Measurements from ENCODE around the gene BLOC1S4. TPM values are rescaled to one million over a fixed set of nuclear protein-coding genes. Genes with fewer than 3 reads are reported as not detected.
"Not testable (repeated sequence)": the region's sequence is repeated elsewhere in the genome, so short reads cannot be mapped to it uniquely, and the experiment has no call there.

Gene BLOC1S4
- polyA plus RNA-seq, 3 donors = 4.7 to 10.8 (median 7.9) TPM

DNA sequence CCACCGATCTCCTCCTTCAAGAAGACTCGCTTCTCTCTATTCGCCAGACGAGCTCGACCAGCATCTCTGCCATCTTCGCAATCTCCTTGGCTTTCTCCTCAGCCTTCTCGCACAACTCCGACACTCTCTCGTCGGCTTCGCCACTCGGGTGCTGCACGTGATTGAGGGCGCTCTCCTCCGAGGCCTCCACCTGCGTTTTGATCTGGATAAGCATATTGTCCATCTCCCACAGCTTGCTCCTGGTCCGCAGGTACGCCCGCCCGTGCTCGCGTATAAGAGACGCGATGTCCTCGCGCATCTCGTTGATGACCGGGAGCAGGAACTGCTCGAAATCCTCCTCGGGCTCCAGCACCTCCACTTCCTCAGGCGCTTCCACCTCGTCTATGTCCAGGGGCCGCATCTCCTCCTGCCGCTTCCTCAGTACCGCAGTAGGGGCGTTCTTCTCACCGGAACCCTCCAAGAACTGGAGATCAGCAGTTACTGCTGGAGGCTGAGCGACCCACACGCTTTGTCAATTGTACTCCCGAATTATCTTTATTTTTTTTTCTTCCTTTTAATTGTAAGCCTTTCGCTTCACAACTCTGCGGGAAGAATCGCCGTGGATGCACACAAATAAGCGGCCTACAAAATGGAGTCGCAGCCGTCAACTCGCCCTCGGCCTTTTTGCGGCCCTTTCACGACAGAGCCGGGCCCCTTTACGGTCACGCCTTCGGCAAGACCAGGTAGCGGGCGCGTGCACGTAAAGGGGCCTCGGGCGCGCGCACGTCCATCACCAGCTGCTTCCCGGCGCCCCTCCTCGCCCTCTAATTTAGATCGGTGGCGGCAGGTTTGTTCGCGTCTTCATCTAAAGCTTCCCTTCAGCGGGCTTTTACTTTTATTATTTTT is 6.5 kb upstream of the BLOC1S4 start, which contains the start of gene MRFAP1L1:
MRFAP1L1 (minus strand) TSS at position 636 of the 885 bp plus-strand sequence; CDS start at position 400, 236 bp downstream.
- H3K27ac ChIP-seq (ENCODE audit: low read depth, low read length) = no peak within 1 kb of the TSS
- 0 to 1% (median 0%) methylated on average over 72 of the region's 72 CpGs for whole genome bisulfite sequencing, 3 donors

GRCh38 chr4:6710282-6710681 is 5.7 kb upstream of the BLOC1S4 start:
- WGBS, 3 donors = 11 to 13% (median 12%) methylated on average over 6 of the region's 6 CpGs

GRCh38 chr4:6710996-6711395 is 5.0 kb upstream of the BLOC1S4 start:
- H3K27ac ChIP-seq (ENCODE audit: low read depth, low read length) = no peak overlapping the region
- 64 to 80% (median 69%) methylated on average over 2 of the region's 2 CpGs for WGBS, 3 donors

More at GRCh38 chr4:6710282-6710681, 5.7 kb upstream of the BLOC1S4 start:
- H3K27ac ChIP-seq (ENCODE audit: low read depth, low read length) = no peak overlapping the region

DNA sequence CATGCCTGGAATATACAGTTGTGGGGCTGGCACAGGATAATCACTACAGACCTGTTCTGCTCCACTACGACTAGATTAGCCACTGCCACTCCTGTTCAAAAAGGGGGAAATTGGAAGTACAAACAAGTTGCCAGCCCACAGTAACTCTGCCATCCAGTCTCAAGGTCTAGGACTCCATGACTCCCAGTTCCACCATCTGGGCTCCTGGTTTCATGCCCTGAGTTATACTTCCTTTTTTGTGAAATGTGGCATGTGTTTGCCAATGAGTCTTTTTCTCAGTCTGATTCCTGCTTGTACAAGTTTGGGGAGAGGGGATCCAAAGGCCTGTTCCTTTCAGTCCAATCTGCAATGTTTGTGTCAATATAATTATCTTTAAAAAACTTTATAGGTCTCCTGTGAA is 1.0 kb upstream of the BLOC1S4 start:
- WGBS, 3 donors = 66 to 82% (median 78%) methylated on average over 1 of the region's 1 CpG

DNA sequence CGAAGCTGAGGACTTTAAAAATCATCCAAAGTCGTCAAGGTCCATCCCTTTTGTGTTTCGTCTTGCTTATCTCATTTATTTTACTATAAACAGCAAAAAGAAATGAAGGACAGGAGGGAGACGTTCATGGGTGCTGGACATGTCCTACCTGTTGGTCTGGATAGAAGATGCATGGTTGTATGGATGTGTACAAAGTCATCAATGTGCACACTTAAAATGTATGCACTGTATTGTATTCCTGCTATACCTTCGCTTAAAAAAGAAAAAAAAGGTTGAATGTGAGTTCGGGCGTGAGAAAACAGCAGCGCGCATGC is 313 bp upstream of the BLOC1S4 start:
- WGBS, 3 donors = 4 to 11% (median 9%) methylated on average over 9 of the region's 9 CpGs
- H3K27ac ChIP-seq (ENCODE audit: low read depth, low read length) = no peak overlapping the region

More for the DNA sequence above, 1.0 kb upstream of the BLOC1S4 start:
- no peak overlapping the region for H3K27ac ChIP-seq (ENCODE audit: low read depth, low read length)

- WGBS, 3 donors = 19 to 39% (median 33%) methylated on average over 7 of the region's 7 CpGs
- no peak overlapping the region for H3K27ac ChIP-seq (ENCODE audit: low read depth, low read length)
Observed at GRCh38 chr4:6716958-6717655, 1.1 kb downstream of the BLOC1S4 start.

DNA sequence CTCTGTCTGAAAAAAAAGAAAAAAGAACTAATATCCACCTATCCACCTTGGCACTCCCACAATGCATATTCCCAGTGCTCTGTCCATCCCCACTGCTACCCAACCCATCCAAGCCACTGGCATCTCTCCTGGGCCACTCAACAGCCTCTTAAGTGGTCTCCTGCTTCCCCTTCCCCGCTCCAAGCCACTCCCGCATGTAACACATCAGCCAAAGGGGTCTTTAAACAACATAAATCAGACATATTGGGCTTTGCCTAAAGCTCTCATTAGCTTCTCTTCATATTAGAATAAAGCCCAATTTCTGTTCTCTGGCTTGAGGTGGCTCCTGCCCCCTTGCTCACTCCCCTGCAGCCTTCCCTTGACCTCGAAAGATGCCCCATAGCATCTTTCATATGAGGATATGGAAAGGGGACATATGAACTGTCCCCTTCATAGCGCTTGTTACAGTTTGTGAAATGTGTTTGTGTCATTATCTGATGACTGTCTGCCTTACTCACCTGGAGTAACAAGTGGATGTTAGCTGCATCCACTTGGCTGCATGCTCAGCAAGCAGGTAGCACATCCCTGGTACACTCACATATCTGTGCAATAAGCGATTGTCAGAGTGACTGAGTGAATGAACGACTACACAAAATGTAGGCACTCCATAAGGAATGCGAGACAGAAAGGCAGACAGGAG is 3.1 kb downstream of the BLOC1S4 start:
- H3K27ac ChIP-seq (ENCODE audit: low read depth, low read length) = no peak overlapping the region
- 82 to 87% (median 83%) methylated on average over 7 of the region's 7 CpGs for WGBS, 3 donors

DNA sequence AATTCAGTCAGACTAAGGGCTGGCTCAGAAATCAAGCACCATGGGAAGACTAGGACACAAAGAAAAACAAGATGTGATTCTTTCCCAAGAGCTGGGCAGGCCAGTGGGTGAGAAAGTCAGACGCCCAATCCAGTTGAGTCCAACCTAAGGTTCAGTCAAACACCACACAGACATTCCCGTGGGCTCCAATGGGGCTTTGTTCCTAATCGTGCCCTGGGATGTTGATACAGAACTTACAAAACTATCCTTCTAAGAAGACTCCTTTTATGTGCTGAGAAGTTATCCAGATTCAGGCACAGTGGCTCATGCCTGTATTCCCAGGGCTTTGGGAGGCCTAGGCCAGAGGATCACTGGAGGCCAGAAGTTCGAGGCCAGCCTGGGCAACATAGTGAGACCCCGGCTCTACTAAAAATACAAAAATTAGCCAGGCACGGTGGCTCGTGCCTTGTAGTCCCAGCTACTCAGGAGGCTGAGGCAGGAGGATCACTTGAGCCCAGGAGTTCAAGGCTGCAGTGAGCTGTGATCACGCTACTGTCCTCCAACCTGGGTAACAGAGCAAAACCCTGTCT is 3.7 kb downstream of the BLOC1S4 start:
- H3K27ac ChIP-seq (ENCODE audit: low read depth, low read length) = no peak overlapping the region
- 63 to 70% (median 68%) methylated on average over 8 of the region's 8 CpGs for WGBS, 3 donors

DNA sequence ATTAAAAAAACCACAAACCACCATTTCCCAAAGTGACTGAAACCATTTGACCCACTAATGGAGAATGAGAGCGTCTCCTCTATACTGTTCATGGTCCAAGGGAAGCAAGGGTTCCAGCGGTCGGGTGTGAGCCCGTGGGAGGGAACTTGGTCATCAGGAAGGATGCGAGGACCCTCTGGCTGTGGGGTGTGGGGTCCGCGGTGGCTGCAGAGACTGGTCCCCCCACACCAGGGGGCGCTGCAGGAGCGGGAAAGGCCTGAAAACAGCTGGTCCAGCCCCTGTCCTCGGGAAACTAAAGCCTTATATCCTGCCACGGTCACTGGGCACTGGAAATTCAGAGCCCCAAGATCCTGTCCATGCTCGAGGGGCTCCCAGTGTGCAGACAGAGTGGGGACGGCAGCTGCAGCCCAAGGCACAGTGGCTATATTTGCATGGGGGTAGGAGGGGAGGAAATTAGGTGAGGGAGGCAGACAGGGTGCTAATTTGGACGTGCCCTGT is 4.3 kb downstream of the BLOC1S4 start:
- no peak overlapping the region for H3K27ac ChIP-seq (ENCODE audit: low read depth, low read length)
- WGBS, 3 donors = 4 to 6% (median 6%) methylated on average over 14 of the region's 14 CpGs

- 94 to 98% (median 97%) methylated on average over 10 of the region's 10 CpGs for WGBS, 3 donors
Observed at GRCh38 chr4:6721121-6721520, 5.1 kb downstream of the BLOC1S4 start.

GRCh38 chr4:6722891-6723290 is 6.9 kb downstream of the BLOC1S4 start:
- H3K27ac ChIP-seq (ENCODE audit: low read depth, low read length) = no peak overlapping the region
- 94 to 96% (median 96%) methylated on average over 12 of the region's 12 CpGs for WGBS, 3 donors

More at GRCh38 chr4:6721121-6721520, 5.1 kb downstream of the BLOC1S4 start:
- H3K27ac ChIP-seq (ENCODE audit: low read depth, low read length) = no peak overlapping the region

DNA sequence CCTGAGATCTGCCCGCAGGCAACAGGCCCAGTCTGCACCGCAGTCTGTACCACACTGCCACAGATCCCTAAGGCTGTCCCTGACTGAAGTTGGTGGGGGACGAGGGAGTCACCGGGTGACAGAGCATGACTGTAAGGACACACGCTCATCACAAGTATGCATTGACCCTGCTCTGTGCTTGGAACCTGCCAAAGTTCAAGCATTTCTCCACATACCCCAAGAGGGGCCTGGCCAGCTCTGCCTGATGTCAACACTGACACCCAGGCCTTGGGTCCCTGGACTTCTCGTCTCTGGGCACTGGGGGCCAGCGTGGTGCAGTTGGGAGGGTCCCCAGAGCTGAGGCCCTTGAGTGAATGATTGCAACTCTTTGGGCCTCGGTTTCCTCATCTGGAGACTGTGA is 7.9 kb downstream of the BLOC1S4 start:
- WGBS, 3 donors = 88 to 96% (median 95%) methylated on average over 8 of the region's 8 CpGs
- no peak overlapping the region for H3K27ac ChIP-seq (ENCODE audit: low read depth, low read length)

DNA sequence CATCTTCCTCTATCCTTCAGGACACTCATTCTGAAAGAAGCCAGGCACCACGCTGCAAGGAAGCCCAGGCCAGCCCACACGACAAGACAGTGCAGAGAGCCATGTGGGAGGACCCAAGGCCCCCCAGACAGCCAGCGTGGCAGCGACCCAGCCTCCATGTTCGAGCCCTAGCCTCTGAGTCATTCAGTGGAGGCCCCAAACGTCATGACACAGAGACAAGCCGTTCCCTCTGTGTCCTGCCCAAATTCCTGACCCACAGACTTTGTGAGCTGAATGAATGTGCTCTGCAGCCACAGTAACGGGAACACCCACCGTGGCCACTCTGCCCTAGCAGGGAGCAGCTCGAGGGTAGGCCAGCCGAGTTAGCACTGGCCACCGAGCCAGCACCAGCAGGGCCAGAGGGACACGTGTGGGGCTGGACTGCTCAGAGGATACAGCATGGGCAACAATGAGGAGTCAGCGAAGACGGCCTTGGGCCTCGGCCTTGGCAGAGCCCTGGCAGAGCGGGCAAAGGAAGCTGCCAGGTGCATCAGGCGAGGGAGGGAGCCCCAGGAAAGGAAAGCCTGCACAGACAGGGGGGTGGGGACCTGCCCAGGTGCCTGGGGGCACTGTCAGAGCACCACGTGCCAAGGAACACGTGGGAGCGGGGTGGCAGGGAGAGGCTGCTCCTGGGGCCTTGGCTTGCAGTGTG is 8.6 kb downstream of the BLOC1S4 start:
- H3K27ac ChIP-seq (ENCODE audit: low read depth, low read length) = no peak overlapping the region
- 60 to 81% (median 79%) methylated on average over 21 of the region's 21 CpGs for WGBS, 3 donors

- H3K27ac ChIP-seq (ENCODE audit: low read depth, low read length) = not testable (repeated sequence)
- 94 to 95% (median 95%) methylated on average over 16 of the region's 16 CpGs for WGBS, 3 donors
Observed at GRCh38 chr4:6725427-6725961, 9.5 kb downstream of the BLOC1S4 start.

GRCh38 chr4:6727081-6727942 is 11.3 kb downstream of the BLOC1S4 start:
- H3K27ac ChIP-seq (ENCODE audit: low read depth, low read length) = no peak overlapping the region
- WGBS, 3 donors = 52 to 72% (median 63%) methylated on average over 27 to 30 of the region's 31 CpGs

GRCh38 chr4:6727943-6728250 is 11.9 kb downstream of the BLOC1S4 start:
- WGBS, 3 donors = 60 to 89% (median 69%) methylated on average over 3 of the region's 3 CpGs
- H3K27ac ChIP-seq (ENCODE audit: low read depth, low read length) = no peak overlapping the region

Measured in adipose tissue (tissue), 3 donors.